ENCODE measurements around the gene PCK2. TPM values are rescaled to one million over a fixed set of nuclear protein-coding genes. Genes with fewer than 3 reads are reported as not detected.

The PCK2 gene
- total and polyA plus RNA-seq, 2 of the 13 experiments (the other 11 are each of a cell fraction or from before 2014, with no cell fraction given), result 129 to 272 TPM

DNA sequence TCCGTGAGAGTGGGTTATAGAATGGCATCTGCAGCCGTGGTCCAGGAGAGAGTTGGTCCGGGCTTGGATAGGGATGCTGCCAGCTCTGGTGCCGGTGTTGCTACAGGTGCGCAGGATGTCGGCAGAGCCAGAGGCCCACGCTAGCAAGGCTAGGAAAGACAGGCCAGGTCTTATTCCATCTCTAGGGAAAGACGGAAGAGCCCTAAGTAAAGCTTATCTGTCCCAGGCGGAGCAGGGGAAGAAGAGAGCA, 41.4 kb downstream of the PCK2 start (continued):
- no peak for TF ChIP-seq KLF12 (CRISPR knock-in tag; IDR thresholded peaks at IDR 0.05; ENCODE audit: borderline replicate concordance)
- TF ChIP-seq, protein P1, sequence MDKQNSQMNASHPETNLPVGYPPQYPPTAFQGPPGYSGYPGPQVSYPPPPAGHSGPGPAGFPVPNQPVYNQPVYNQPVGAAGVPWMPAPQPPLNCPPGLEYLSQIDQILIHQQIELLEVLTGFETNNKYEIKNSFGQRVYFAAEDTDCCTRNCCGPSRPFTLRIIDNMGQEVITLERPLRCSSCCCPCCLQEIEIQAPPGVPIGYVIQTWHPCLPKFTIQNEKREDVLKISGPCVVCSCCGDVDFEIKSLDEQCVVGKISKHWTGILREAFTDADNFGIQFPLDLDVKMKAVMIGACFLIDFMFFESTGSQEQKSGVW (CRISPR knock-in tag; IDR thresholded peaks at IDR 0.05; ENCODE audit: borderline replicate concordance), result no peak
- no peak for TF ChIP-seq ZNF878 (CRISPR knock-in tag; IDR thresholded peaks at IDR 0.05)
- no peak; the same call in none of the 2 replicates for TF ChIP-seq SAFB2 (CRISPR knock-in tag; IDR thresholded peaks at IDR 0.05; ENCODE audit: borderline replicate concordance, low read depth)
- TF ChIP-seq, protein P2, sequence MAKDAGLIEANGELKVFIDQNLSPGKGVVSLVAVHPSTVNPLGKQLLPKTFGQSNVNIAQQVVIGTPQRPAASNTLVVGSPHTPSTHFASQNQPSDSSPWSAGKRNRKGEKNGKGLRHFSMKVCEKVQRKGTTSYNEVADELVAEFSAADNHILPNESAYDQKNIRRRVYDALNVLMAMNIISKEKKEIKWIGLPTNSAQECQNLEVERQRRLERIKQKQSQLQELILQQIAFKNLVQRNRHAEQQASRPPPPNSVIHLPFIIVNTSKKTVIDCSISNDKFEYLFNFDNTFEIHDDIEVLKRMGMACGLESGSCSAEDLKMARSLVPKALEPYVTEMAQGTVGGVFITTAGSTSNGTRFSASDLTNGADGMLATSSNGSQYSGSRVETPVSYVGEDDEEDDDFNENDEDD (CRISPR knock-in tag; IDR thresholded peaks at IDR 0.05; ENCODE audit: borderline replicate concordance), result no peak
- TF ChIP-seq ZSCAN29 (CRISPR knock-in tag; conservative IDR thresholded peaks at IDR 0.05), result 0 out of 2 replicates have a peak, but pooled peaks have one; percentile 54
- TF ChIP-seq TOPORS (CRISPR knock-in tag; IDR thresholded peaks at IDR 0.05), result no peak
- TF ChIP-seq, protein P3, sequence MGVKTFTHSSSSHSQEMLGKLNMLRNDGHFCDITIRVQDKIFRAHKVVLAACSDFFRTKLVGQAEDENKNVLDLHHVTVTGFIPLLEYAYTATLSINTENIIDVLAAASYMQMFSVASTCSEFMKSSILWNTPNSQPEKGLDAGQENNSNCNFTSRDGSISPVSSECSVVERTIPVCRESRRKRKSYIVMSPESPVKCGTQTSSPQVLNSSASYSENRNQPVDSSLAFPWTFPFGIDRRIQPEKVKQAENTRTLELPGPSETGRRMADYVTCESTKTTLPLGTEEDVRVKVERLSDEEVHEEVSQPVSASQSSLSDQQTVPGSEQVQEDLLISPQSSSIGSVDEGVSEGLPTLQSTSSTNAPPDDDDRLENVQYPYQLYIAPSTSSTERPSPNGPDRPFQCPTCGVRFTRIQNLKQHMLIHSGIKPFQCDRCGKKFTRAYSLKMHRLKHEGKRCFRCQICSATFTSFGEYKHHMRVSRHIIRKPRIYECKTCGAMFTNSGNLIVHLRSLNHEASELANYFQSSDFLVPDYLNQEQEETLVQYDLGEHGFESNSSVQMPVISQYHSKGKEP (CRISPR knock-in tag; IDR thresholded peaks at IDR 0.05), result no peak
- no peak for TF ChIP-seq MIXL1 (CRISPR knock-in tag; IDR thresholded peaks at IDR 0.05)
- no peak for TF ChIP-seq FOXA1 (IDR thresholded peaks at IDR 0.05)
- TF ChIP-seq FOXA1 (CRISPR knock-in tag; IDR thresholded peaks at IDR 0.05), result peak; percentile 5; the same call in 1 of the 2 replicates
- TF ChIP-seq, protein P4, sequence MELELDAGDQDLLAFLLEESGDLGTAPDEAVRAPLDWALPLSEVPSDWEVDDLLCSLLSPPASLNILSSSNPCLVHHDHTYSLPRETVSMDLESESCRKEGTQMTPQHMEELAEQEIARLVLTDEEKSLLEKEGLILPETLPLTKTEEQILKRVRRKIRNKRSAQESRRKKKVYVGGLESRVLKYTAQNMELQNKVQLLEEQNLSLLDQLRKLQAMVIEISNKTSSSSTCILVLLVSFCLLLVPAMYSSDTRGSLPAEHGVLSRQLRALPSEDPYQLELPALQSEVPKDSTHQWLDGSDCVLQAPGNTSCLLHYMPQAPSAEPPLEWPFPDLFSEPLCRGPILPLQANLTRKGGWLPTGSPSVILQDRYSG (CRISPR knock-in tag; IDR thresholded peaks at IDR 0.05), result no peak
- no peak; the same call in 1 of the 2 replicates for TF ChIP-seq ZNF674 (CRISPR knock-in tag; IDR thresholded peaks at IDR 0.05; ENCODE audit: low read depth)
- TF ChIP-seq, protein P5, sequence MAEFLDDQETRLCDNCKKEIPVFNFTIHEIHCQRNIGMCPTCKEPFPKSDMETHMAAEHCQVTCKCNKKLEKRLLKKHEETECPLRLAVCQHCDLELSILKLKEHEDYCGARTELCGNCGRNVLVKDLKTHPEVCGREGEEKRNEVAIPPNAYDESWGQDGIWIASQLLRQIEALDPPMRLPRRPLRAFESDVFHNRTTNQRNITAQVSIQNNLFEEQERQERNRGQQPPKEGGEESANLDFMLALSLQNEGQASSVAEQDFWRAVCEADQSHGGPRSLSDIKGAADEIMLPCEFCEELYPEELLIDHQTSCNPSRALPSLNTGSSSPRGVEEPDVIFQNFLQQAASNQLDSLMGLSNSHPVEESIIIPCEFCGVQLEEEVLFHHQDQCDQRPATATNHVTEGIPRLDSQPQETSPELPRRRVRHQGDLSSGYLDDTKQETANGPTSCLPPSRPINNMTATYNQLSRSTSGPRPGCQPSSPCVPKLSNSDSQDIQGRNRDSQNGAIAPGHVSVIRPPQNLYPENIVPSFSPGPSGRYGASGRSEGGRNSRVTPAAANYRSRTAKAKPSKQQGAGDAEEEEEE (CRISPR knock-in tag; IDR thresholded peaks at IDR 0.05; ENCODE audit: borderline replicate concordance), result no peak; the same call in 1 of the 2 replicates
- TF ChIP-seq ZNF225 (CRISPR knock-in tag; IDR thresholded peaks at IDR 0.05), result peak; percentile 74
- TF ChIP-seq, protein P6, sequence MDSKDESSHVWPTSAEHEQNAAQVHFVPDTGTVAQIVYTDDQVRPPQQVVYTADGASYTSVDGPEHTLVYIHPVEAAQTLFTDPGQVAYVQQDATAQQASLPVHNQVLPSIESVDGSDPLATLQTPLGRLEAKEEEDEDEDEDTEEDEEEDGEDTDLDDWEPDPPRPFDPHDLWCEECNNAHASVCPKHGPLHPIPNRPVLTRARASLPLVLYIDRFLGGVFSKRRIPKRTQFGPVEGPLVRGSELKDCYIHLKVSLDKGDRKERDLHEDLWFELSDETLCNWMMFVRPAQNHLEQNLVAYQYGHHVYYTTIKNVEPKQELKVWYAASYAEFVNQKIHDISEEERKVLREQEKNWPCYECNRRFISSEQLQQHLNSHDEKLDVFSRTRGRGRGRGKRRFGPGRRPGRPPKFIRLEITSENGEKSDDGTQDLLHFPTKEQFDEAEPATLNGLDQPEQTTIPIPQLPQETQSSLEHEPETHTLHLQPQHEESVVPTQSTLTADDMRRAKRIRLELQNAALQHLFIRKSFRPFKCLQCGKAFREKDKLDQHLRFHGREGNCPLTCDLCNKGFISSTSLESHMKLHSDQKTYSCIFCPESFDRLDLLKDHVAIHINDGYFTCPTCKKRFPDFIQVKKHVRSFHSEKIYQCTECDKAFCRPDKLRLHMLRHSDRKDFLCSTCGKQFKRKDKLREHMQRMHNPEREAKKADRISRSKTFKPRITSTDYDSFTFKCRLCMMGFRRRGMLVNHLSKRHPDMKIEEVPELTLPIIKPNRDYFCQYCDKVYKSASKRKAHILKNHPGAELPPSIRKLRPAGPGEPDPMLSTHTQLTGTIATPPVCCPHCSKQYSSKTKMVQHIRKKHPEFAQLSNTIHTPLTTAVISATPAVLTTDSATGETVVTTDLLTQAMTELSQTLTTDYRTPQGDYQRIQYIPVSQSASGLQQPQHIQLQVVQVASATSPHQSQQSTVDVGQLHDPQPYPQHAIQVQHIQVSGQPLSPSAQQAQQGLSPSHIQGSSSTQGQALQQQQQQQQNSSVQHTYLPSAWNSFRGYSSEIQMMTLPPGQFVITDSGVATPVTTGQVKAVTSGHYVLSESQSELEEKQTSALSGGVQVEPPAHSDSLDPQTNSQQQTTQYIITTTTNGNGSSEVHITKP (CRISPR knock-in tag; IDR thresholded peaks at IDR 0.05; ENCODE audit: low read depth), result no peak
- TF ChIP-seq ZNF484 (CRISPR knock-in tag; IDR thresholded peaks at IDR 0.05; ENCODE audit: borderline replicate concordance, low read depth), result no peak
- no peak for TF ChIP-seq ZEB1 (IDR thresholded peaks at IDR 0.05; ENCODE audit: insufficient replicate concordance, low read depth)
- 0 out of 2 replicates have a peak, but pooled peaks have one; percentile 48 for TF ChIP-seq JUND (CRISPR knock-in tag; IDR thresholded peaks at IDR 0.05)
- 0 out of 2 replicates have a peak, but pooled peaks have one; percentile 13 for TF ChIP-seq BORCS8-MEF2B (CRISPR knock-in tag; IDR thresholded peaks at IDR 0.05)
- TF ChIP-seq, protein P7, sequence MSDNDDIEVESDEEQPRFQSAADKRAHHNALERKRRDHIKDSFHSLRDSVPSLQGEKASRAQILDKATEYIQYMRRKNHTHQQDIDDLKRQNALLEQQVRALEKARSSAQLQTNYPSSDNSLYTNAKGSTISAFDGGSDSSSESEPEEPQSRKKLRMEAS (IDR thresholded peaks at IDR 0.05), result no peak
